MG63 (cell line): ENCODE measurements around the gene AGFG2. TPM values are rescaled to one million over a fixed set of nuclear protein-coding genes. Genes with fewer than 3 reads are reported as not detected.
A peak's percentile ranks its signal among the peaks of the same experiment; 100 is the strongest.

ENCODE experiments used
- DNase-seq: peaks from one replicate; pipeline ENCODE4 v3.0.0-alpha.2; 2020
- H3K27me3 ChIP-seq: fragments of 250-450 bp; sonication (Bioruptor Pico); 2 replicates; pipeline ENCODE4 v1.5.1; 2020; ENCODE audit warnings: mild to moderate bottlenecking, moderate library complexity
- H3K36me3 ChIP-seq: fragments of 250-450 bp; sonication (Bioruptor Pico); 2 replicates; pipeline ENCODE4 v1.5.1; 2020; ENCODE audit warnings: mild to moderate bottlenecking, moderate library complexity
- H3K4me3 ChIP-seq: fragments of 250-450 bp; sonication (Bioruptor Pico); 2 replicates; pipeline ENCODE4 v1.5.1; 2020; ENCODE audit warnings: mild to moderate bottlenecking, moderate library complexity
- H3K9me3 ChIP-seq: fragments of 250-450 bp; sonication (Bioruptor Pico); 2 replicates; pipeline ENCODE4 v1.5.1; 2020; ENCODE audit warnings: mild to moderate bottlenecking, moderate library complexity
- total RNA-seq: library from RNA; depleted of rRNA; stranded (reverse); fragments of >200 nt; shearing (Covaris generic); gene quantifications from 2 replicates; pipeline ENCODE4 v1.2.3, GENCODE V29; 2014; ENCODE audit warnings: low replicate concordance; rRNA removed

AGFG2 gene
- total RNA-seq, 1 experiment from 2014 or later, result 10.2 TPM

- no peak overlapping the region for H3K4me3 ChIP-seq
- DNase-seq, result no peak
- no peaks in the 10 kb centered on the region for H3K9me3 ChIP-seq
- H3K27me3 ChIP-seq, result no peaks in the 10 kb centered on the region
- H3K36me3 ChIP-seq, result peaks cover 9% of the 10 kb centered on the region
These were observed 66.2 kb downstream of the AGFG2 start for GRCh38 chr7:100604976-100605911.

- H3K27me3 ChIP-seq, result no peaks in the 10 kb centered on the region
- H3K36me3 ChIP-seq, result peaks cover 9% of the 10 kb centered on the region
- no peak for DNase-seq
- no peaks in the 10 kb centered on the region for H3K9me3 ChIP-seq
- no peak overlapping the region for H3K4me3 ChIP-seq
These were observed 67.3 kb downstream of the AGFG2 start for GRCh38 chr7:100606313-100606712.

GRCh38 chr7:100607111-100607510, 68.1 kb downstream of the AGFG2 start:
- Histone ChIP-seq H3K4me3 (no peak overlapping the region), H3K9me3 (no peaks in the 10 kb centered on the region), H3K27me3 (no peaks in the 10 kb centered on the region), H3K36me3 (peaks cover 9% of the 10 kb centered on the region)
- DNase-seq, result peak; percentile 59

GRCh38 chr7:100609958-100610357, 71.0 kb downstream of the AGFG2 start:
- DNase-seq, result no peak
- Histone ChIP-seq H3K27me3 (no peaks in the 10 kb centered on the region), H3K9me3 (no peaks in the 10 kb centered on the region), H3K36me3 (peaks cover 9% of the 10 kb centered on the region), H3K4me3 (no peak overlapping the region)

GRCh38 chr7:100611983-100612729, 73.2 kb downstream of the AGFG2 start, which contains the start of gene MOSPD3:
Gene MOSPD3 (plus strand): TSS chr7:100612540. CDS start chr7:100612792, 252 bp downstream.
- H3K27me3 ChIP-seq, result no peaks in the 10 kb centered on the region
- peaks cover 5% of the 10 kb centered on the region for H3K36me3 ChIP-seq
- no peaks in the 10 kb centered on the region for H3K9me3 ChIP-seq
- H3K4me3 ChIP-seq, result peak within 1 kb of the TSS; percentile 64
- peak; percentile 94 for DNase-seq

GRCh38 chr7:100612730-100613390, 73.9 kb downstream of the AGFG2 start:
- H3K36me3 ChIP-seq, result no peaks in the 10 kb centered on the region
- DNase-seq, result no peak
- H3K9me3 ChIP-seq, result no peaks in the 10 kb centered on the region
- no peaks in the 10 kb centered on the region for H3K27me3 ChIP-seq
- peak overlapping the region; percentile 64 for H3K4me3 ChIP-seq

- no peak for DNase-seq
- Histone ChIP-seq H3K36me3 (no peaks in the 10 kb centered on the region), H3K4me3 (no peak overlapping the region; the same call in 1 of the 2 replicates), H3K9me3 (no peaks in the 10 kb centered on the region), H3K27me3 (no peaks in the 10 kb centered on the region)
These were observed 74.6 kb downstream of the AGFG2 start for GRCh38 chr7:100613412-100614175.

- H3K9me3 ChIP-seq, result no peaks in the 10 kb centered on the region
- H3K36me3 ChIP-seq, result no peaks in the 10 kb centered on the region
- no peak for DNase-seq
- no peak overlapping the region for H3K4me3 ChIP-seq
- no peaks in the 10 kb centered on the region for H3K27me3 ChIP-seq
These were observed 75.4 kb downstream of the AGFG2 start for GRCh38 chr7:100614308-100614861.

Other genes starting within 250 kb of the AGFG2 start
- gene SPDYE3, start 231.5 kb upstream of the AGFG2 start, total RNA-seq, result not detected in 2 replicates
- gene PILRB, start 181.1 kb upstream of the AGFG2 start, total RNA-seq, result 6.2 and 7.2 TPM in 2 replicates
- gene PILRA, start 165.7 kb upstream of the AGFG2 start, total RNA-seq, result not detected in 2 replicates
- 5.1 and 6.8 TPM in 2 replicates for gene ZCWPW1, start 110.5 kb upstream of the AGFG2 start, total RNA-seq
- 46.1 and 57.3 TPM in 2 replicates for gene MEPCE, start 109.4 kb upstream of the AGFG2 start, total RNA-seq
- gene PPP1R35, start 102.7 kb upstream of the AGFG2 start, total RNA-seq, result 12.9 and 25.1 TPM in 2 replicates
- 0.56 TPM in 1 of 2 replicates, not detected in the other for gene SPACDR, start 74.9 kb upstream of the AGFG2 start, total RNA-seq
- 5.7 and 27.7 TPM in 2 replicates for gene TSC22D4, start 60.0 kb upstream of the AGFG2 start, total RNA-seq
- gene NYAP1, start 55.3 kb upstream of the AGFG2 start, total RNA-seq, result not detected in 2 replicates
- gene SAP25, start 34.7 kb downstream of the AGFG2 start, total RNA-seq, result not detected in 2 replicates
- gene LRCH4, start 46.9 kb downstream of the AGFG2 start, total RNA-seq, result 3.8 and 6.3 TPM in 2 replicates
- 1.0 and 1.2 TPM in 2 replicates for gene FBXO24, start 47.1 kb downstream of the AGFG2 start, total RNA-seq
- 53.5 and 1,171 TPM in 2 replicates for gene PCOLCE, start 63.2 kb downstream of the AGFG2 start, total RNA-seq
- 1.8 and 5.9 TPM in 2 replicates for gene MOSPD3, start 73.3 kb downstream of the AGFG2 start, total RNA-seq
- 0.33 TPM in 1 of 2 replicates, not detected in the other for gene TFR2, start 102.3 kb downstream of the AGFG2 start, total RNA-seq
- gene ACTL6B, start 117.2 kb downstream of the AGFG2 start, total RNA-seq, result not detected in 2 replicates
- gene GNB2, start 134.5 kb downstream of the AGFG2 start, total RNA-seq, result 128 and 174 TPM in 2 replicates
- 9.1 and 9.2 TPM in 2 replicates for gene GIGYF1, start 155.0 kb downstream of the AGFG2 start, total RNA-seq
- gene POP7, start 166.9 kb downstream of the AGFG2 start, total RNA-seq, result 41.5 and 92.8 TPM in 2 replicates
- not detected in 2 replicates for gene EPO, start 181.3 kb downstream of the AGFG2 start, total RNA-seq
- gene ZAN, start 194.4 kb downstream of the AGFG2 start, total RNA-seq, result not detected in 2 replicates